ENCODE data around the gene CDH13.

GRCh38 chr16:83799336-83799735, 1172.6 kb downstream of the CDH13 start:
- TF ChIP-seq, protein P1, sequence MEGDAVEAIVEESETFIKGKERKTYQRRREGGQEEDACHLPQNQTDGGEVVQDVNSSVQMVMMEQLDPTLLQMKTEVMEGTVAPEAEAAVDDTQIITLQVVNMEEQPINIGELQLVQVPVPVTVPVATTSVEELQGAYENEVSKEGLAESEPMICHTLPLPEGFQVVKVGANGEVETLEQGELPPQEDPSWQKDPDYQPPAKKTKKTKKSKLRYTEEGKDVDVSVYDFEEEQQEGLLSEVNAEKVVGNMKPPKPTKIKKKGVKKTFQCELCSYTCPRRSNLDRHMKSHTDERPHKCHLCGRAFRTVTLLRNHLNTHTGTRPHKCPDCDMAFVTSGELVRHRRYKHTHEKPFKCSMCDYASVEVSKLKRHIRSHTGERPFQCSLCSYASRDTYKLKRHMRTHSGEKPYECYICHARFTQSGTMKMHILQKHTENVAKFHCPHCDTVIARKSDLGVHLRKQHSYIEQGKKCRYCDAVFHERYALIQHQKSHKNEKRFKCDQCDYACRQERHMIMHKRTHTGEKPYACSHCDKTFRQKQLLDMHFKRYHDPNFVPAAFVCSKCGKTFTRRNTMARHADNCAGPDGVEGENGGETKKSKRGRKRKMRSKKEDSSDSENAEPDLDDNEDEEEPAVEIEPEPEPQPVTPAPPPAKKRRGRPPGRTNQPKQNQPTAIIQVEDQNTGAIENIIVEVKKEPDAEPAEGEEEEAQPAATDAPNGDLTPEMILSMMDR (IDR thresholded peaks at IDR 0.05; ENCODE audit: extremely low read depth in 1 of 2, insufficient read depth in 1 of 2, low read depth in 1 of 2, low read length in 2 of 2) = no peak
- no peak for TF ChIP-seq MYC (IDR thresholded peaks at IDR 0.05; ENCODE audit: low read depth, low read length)
- TF ChIP-seq POLR2A (IDR thresholded peaks at IDR 0.05; ENCODE audit: low read depth, low read length) = no peak
- TF ChIP-seq EZH2 (IDR thresholded peaks at IDR 0.05; ENCODE audit: borderline replicate concordance, low read depth, low read length, severe bottlenecking) = no peak
- TF ChIP-seq POLR2AphosphoS5 (IDR thresholded peaks at IDR 0.05; ENCODE audit: insufficient read depth, low read depth, low read length) = no peak

Measured in endothelial cell of umbilical vein (primary cell).